ENCODE measurements around the gene RASA1.
"Not testable (repeated sequence)": the region's sequence is repeated elsewhere in the genome, so short reads cannot be mapped to it uniquely, and the experiment has no call there.

RASA1 gene

DNA sequence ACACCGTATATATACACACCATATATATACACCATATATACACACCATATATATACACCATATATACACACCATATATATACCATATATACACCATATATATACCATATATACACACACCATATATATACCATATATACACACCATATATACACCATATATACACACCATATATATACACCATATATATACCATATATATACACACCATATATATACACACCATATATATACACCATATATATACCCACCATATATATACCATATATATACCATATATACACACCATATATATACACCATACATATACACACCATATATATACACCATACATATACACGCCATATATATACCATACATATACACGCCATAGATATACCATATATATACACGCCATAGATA, 19.6 kb downstream of the RASA1 start:
- DNase-seq: not testable (repeated sequence)

DNA sequence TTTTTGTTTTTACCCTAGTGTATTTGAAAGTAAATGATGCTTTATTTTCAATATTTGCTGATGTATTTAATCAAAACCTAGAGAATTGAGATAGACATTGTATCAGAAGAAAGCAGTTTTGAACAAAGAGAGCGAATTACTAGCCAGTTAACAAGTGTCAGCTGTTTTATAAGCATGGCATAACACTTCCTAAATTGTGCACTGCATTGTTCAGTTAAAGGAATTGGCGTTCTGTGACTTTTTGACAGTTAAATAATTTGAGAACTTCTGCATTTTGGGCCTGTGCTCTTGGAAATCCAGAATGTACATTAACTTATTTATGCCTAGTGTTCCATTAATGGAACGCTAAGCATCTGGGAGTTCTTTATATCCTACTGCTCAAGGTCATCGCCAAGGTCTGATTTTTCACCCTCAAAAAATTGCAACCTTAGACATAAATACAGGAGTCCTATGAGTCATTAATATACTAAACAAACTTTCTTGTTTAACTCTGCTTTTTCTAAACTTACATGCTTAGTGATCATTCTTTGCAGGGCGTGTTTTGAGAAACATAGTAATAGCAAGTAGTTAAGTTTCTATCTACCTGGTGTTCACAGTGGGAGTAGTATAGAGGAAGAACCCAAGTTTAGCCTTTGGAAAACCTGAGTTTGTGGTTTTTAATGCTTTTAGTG, 31.1 kb downstream of the RASA1 start:
- no peak for DNase-seq

DNA sequence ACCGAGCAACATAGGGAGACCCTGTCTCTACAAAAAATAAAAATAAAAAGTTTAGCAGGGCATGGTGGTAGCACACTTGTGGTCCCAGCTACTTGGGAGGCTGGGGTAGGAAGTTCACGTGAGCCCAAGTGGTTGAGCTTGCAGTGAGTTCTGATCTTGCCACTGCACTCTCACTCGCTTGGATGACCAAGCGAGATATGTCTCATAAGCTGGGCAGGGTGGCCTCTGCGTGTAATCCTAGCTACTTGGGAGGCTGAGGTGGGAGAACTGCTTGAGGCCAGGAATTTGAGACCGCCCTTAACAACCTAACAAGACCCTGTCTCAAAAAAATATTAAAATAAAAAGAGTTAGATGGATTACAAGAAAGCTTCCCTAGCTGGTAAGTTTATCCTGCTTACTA, 32.5 kb downstream of the RASA1 start:
- no peak for DNase-seq

DNA sequence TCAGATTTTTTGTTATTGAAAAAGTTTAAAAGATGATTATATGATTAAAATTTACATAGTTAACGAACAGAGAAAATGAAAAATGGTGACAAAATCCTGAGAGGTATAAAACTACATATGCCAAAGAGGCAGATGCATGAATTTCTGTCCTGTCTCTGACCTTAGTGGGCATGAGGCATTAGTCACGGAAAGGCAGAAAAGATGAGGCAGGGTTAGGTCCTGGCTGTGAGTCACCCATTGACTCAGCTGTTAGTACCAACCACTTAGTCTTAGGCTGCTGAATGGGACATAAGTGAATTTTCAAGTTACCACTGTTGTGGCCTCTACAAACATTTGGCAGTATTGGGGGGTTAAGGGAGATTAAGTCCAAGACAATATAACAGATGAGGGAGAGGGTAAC, 33.1 kb downstream of the RASA1 start:
- DNase-seq: peak in 1 of 5 donors; percentile 50

DNA sequence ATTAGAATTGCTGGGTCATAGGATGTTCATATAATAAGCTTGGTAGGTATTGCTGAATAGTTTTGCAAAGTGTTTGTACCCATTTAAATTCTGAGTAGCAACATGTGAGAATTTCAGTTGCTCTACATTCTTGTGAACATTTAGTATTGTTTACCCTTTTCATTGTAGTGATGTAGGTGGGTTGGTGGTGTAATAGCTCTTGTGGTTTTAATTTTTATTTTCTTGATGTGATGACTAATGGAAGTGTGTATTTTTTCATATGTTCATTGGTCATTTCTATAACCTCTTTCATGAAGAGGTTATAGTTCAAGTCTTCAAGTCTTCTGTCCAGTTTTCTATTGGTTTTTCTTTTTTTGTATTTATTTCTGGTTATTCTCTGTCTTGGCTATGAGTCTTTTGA, 34.4 kb downstream of the RASA1 start:
- DNase-seq: no peak

DNA sequence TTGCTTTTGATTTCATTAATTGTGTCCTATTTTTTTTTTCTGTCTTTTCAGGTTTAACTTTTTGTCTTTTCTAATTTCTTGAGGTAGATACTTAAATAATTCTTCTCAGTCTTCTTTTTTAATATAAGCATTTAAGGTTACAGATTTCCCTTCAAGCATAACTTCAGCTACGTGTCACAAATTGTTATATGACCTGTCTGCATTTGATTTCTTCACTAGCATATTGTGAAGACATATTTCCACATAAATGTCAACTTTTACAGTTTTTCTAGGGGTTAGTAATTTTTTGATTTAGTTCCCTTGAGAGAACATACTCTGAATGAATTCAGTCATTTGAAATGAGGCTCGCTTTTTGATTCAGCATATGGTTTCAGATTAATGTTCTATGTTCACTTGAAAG, 35.6 kb downstream of the RASA1 start:
- no peak for DNase-seq

DNA sequence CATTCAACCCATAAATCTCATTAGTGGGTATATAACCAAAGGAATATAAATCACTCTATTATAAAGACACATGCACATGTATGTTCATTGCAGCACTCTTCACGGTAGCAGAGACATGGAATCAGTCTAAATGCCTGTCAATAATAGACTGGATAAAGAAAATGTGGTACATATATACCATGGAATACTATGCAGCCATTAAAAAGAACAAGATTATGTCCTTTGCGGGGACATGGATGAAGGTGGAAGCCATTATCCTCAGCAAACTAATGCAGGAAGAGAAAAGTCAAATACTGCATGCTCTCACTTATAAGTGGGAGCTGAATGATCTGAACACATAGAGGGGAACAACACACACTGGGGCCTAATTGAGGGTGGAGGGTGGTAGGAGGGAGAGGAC, 38.4 kb downstream of the RASA1 start:
- not testable (repeated sequence) for DNase-seq

DNA sequence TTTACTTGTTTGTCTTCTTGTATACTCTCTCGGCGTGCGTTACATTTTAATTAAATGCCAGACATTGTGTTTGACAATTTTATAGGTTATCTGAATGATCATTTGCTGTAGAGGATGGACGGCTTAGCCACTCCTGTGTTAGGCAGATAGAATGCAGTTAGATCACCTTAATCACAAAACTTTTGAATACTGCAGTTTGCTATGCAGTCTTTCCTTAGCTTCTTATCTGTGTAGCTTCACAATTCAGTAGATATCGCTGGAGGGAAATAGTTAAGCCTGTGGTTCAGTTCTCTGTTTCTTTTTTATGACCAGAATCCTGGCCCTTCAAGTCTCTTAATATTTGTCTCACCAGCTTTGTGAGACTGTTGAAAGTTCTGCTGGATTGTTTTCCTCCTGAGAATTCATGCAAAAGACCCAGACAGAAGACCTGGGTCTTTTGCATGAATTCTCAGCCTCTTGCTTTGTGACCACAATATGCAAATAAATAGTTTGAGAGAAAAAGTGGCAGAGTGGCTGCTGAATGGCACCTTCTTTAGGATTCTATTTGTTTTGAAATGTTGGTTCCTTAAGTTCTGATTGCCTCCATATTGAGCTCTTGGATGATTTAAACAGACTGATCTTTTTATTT, 40.2 kb downstream of the RASA1 start:
- no peak for DNase-seq

DNA sequence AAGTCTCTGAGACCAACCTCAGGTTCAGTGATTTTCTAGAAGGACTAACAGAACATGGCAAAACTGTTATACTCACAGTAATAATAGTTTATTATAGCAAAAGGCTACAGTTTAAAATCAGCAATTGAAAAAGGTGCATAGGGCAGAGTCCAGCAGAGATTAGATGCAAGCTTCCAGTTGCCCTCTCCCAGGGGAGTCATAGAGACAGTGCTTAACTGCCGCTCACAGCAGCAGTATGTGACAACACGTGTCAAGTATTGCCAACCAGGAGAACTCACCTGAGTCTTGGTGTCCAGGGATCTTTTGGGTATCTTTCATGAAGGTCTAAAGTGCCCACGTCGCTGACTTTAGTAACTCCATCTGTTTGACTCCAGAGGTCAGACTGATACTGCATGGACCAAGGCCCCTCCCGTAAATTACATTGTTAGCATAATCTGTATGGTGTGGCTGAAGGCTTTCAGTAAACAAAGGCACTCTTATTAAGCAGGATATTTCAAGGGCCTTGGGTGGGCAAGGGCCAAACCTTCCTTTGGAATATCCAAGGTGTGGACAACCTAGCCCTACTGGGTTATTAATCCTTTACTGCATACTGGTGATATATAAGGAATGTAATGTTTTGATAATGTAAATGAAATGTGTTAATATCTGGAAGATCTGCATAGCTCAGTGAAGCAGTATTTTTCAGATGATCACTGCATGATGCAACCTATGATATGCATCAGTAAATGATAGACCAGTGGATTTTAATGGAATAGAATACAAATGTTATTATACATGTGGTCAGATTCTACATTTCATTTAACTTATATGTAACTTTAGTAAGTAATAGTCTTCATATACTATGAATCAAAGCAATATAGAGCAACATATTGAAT, 44.0 kb downstream of the RASA1 start:
- DNase-seq: no peak

DNA sequence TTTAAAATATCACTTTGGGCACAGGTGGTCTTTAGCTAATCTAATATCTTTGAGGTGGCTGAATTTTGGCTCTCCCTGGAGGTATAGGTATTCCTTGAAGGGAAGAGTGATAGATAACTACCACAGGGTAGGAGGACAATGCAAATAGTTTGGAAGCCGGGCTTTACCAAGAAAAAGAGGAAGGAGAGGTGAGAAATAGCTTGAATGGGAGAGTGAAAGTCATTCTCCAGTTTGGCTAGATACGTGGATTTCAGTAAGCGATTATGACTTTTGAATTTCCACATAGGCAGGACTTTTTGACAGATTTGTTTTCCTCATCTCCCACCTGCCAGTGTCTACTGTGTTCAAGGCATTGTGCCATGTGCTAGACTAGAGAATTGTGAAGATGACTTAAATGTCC, 45.5 kb downstream of the RASA1 start:
- DNase-seq: no peak

DNA sequence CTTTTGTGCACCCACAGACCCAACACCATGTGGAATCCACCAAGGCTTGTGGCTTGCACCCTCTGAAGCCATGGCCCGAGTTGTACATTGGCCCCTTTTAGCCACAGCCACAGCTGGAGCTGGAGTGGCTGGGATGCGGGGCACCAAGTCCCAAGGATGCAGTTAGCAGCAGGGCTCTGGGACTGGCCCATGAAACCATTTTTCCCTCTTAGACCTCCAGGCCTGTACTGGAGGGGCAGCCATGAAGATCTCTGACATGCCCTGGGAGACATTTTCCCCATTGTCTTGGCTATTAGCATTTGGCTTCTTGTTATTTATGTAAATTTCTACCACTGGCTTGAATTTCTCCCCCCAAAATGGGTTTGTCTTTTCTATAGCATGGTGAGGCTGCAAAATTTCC, 51.8 kb downstream of the RASA1 start:
- DNase-seq: no peak

DNA sequence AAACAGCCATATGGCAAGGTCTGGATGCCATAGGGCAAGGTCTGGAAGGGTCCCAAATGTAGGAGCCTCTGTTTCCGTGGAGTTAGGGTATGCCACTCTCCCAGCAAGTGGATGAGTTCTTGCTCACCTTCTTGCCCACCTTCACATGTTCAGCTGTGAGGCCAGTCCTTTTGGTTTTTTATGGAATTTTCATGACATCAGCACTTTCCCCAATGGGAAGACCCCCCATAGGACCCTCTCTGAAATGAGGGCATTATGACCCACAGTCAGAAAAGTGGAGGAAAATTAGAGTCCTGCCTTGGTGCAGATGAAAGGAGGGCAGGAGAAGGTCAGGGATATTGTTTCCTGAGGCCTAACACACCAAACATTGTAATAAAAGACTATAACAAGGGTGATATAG, 53.9 kb downstream of the RASA1 start:
- no peak for DNase-seq

DNA sequence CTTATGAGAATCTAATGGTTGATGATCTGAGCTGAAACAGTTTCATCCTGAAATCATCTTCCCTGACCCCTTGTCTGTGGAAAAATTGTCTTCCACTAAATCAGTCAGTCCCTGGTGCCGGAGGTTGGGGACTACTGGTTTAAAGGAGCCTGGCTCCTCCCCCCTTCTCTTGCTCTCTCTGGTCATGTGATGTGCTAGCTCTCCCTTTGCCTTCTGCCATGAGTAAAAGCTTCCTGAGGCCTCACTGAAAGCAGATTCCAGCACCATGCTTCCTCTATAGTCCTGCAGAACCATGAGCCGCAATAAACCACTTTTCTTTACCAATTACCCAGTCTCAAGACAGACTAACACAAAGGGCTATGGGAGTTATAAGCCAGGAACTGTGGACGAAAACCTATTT, 54.7 kb downstream of the RASA1 start:
- no peak for DNase-seq

DNA sequence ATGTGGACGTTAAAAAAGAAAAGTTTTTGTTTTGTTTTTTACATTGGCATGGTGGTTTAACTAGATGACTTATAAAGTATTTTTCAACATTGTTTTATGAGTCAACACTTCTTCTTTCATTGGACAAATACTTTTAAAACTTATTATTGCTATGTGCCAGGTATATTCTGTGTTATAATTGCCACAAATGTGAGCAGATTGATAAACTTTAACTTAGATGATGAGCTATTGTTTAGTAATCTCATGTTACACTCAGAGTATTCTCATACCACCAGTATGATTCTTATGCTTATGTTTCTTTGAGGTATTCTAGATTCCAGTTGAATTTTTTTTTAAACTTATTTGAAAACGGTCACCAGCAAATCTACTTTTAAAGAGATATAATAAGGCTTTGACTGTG, 60.3 kb downstream of the RASA1 start:
- DNase-seq: no peak

DNA sequence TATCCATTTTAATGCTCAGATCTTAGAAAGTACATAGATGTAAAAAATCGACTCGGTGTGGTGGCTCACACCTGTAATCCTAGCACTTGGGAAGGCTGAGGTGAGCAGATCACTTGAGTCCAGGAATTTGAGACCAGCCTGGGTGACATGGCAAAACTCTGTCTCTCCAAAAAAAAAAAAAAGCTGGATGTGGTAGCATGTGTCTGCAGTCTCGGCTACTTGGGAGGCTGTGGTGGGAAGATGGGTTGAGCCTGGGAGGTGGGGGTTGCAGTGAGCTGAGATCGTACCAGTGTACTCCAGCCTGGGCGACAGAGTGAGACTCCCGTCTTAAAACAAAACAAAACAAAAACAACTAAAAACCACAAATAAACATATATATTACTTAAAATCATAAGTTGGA, 61.4 kb downstream of the RASA1 start:
- no peak for DNase-seq

DNA sequence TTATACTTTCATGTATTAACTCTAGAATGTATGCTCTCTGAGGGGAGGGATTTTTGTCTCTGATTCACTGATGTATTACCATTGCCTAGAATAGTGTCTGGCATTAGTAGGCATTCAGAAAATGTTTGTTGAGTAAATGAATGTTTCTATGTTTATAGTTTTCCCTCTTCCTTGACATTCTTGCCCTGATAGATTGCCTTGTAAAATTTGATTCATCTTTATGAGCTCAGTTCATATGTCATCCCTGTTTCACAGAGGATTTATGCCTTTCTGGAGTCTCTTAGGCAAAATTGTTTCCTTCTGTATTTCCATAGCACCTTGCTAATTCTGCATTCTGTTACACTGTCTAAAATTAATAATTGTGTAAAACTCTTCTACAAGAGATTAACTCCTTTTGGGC, 72.3 kb downstream of the RASA1 start:
- no peak for DNase-seq

DNA sequence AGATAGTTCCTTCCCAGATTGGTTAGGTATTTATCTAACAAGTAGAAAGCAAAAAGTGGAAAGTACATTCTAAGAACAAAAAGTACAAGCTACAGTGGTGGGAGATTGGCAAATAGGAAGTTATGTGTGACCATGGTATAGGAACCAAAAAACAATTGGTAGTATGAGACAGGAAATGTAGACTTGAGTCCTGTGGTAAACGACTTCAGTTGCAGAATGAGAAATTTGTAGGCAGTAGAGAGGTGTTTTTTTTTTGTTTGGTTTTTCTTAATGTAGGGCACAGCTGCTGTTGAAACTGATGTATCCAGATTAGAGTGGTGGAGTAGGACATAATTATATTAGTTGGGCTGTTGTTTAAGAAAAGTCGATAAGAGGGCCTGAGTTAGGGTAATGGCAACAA, 73.0 kb downstream of the RASA1 start:
- peak in 1 of 5 donors; percentile 86 for DNase-seq

DNA sequence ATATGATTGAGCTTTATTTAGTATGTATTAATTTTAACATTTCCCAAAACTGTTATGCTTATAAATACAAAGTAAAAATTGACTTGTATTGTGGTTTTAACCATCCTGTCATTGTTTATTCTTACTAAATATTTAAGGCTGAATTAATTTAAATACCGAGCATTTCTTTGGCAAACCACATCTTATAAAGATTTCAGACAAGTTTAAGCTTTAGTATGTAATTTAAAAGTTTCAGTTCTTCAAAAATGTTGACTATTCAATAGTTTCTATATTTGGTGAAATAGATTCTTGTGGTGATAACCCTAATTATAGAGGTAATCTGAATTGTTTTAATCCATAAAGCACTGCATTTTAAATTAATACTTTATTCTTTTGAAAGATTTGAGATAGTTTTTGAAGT, 79.6 kb downstream of the RASA1 start:
- no peak for DNase-seq

DNA sequence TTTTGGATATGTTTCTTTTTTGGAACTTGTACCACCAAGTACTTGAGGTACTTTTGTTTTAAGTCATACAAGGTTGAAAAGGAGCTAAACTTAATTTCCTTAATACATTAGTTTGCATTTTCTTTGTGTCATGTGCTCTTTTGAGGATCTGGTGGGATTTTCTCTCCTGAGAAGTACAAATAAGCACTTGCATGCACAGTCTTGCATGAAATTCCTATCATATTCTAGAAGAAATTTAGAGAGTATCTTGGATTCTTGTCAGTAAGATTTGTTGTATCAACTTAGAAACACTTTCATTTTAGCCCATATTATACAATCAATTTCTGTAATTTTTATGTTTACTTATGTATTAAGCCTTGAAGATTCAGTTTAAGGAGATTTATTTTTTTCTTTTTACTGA, 80.2 kb downstream of the RASA1 start:
- DNase-seq: no peak

DNA sequence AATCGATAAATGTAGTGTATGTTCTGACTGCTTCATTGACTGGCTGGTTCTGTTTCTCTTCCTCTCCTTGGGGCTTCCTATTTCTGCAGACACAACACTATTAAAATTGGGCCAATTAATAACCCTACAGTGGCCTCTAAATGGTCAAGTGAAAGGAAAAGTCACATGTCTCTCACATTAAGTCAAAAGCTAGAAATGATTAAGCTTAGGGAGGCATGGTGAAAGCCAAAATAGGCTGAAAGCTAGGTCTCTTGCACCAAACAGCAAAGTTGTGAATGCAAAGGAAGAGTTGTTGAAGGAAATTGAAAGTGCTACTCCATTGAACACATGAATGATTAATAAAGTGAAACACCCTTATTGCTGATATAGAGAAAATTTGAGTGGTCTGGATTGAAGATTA, 86.8 kb downstream of the RASA1 start:
- peak in 1 of 5 donors; percentile 2 for DNase-seq

DNA sequence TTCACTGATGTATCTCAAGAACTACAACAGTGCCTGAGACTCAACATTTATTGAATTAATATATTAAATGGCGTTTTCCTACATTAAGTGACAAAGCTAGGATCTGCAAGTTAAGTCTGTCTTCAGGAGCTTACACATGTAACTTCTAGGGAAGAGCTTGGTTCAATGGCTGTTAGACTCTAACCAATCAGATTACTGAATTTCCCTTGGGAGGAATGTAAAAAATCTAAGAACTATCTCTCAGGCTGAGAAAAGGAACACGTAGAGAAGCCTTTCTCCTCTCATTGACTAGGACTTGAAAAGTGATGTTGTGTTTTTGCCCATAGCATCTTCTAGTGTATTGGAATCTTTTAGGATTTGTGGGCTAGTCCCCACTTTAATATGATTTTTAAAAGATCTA, 91.4 kb downstream of the RASA1 start:
- no peak for DNase-seq

DNA sequence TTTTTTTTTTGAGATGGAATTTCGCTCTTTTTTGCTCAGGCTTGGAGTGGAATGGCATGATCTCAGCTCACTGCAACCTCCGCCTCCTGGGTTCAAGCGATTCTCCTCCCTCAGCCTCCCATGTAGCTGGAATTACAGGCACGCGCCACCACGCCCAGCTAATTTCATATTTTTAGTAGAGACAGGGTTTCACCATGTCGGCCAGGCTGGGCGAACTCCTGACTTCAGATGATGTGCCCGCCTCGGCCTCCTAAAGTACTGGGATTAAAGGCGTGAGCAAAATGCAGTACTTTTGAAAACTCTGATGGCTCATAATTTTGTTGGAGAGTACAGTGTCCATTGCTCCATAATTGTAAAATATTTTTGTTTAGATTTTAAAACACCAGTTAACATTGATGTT, 92.4 kb downstream of the RASA1 start:
- no peak for DNase-seq

DNA sequence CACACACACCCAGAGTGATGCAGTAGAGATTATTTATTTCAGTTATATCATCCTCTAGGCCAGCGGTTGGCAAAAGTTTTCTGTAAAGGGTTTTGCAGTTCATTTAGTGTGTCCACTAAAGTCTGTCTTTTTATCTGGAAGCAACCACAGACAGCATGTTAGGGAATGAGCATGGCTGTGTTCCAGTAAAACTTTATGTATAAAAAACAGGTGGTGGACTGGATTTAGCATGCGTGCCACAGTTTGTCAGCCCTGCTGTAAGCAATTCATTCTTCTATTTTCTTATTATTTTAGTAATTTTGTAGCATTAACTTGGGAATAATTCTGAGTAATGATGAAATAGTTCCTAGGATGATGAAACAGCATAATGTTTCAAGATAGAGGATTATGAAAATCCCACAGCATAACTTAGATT, 93.4 kb downstream of the RASA1 start:
- no peak for DNase-seq

Measured in T-helper 1 cell (primary cell).